Neutrophil (primary cell): ENCODE results near the gene HDLBP.

Experiments
- H3K27ac ChIP-seq: fragments of 200-600 bp; sonication (generic); 2 replicates; pipeline ENCODE4 v1.5.1; 2016; ENCODE audit warnings: mild to moderate bottlenecking, moderate library complexity
- H3K27me3 ChIP-seq: fragments of 200-600 bp; sonication (generic); 2 replicates; pipeline ENCODE4 v1.6.0; 2016; ENCODE audit warnings: mild to moderate bottlenecking
- H3K36me3 ChIP-seq: fragments of 200-600 bp; sonication (generic); 2 replicates; pipeline ENCODE4 v1.5.1; 2017
- H3K4me1 ChIP-seq, 2 experiments: fragments of 200-600 bp in 1 of 2; sonication (generic) in 1 of 2; 1 replicate in 1 of 2; 2 replicates in 1 of 2; pipeline versions ENCODE4 v1.5.1 to v1.6.1; 2013 to 2016; ENCODE audit warnings: low read depth in 1 of 2, low read length in 1 of 2, mild to moderate bottlenecking in 1 of 2, moderate library complexity in 1 of 2; ENCODE audit not compliant: control insufficient read depth in 1 of 2, insufficient read depth in 1 of 2
- H3K4me3 ChIP-seq, 2 experiments: fragments of 200-600 bp in 1 of 2; sonication (generic) in 1 of 2; 1 replicate in 1 of 2; 2 replicates in 1 of 2; pipeline ENCODE4 v1.5.1; 2013 to 2016; ENCODE audit warnings: low read depth in 1 of 2, low read length in 1 of 2, mild to moderate bottlenecking in 1 of 2, moderate library complexity in 1 of 2
- H3K9me3 ChIP-seq: fragments of 200-600 bp; sonication (generic); 2 replicates; pipeline ENCODE4 v1.5.1; 2016
- CTCF ChIP-seq: fragments of 200-600 bp; sonication (generic); IDR thresholded peaks from 2 replicates; pipeline ENCODE4 v1.5.1; 2016; ENCODE audit warnings: antibody characterized with exemption

Gene HDLBP

DNA sequence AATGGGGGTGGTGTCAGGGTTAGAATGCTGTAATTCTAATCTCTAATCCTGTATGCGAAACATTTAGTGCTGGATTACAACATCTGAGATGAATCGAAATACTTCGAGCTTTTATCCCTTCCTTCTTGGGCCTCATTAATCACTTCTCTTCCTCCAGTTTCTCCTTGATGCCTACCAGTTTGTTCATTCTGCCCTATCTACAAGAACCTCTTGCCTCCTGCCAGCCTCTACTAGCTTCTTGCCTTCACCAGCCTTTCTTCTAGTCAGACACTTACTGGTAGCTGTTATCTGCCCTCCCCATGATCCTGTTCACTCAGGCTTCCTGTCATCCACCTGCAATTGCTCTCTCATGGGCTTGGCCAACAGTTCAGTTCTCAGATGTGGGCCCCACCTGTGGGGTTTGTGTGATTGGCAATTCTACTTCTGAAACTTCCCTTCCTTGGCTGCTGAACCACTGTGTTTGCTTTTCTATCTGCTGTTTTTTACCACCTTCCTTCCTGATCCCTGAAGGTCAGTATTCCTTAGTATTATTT, 25.2 kb upstream of the HDLBP start:
- no peak for TF ChIP-seq CTCF
- Histone ChIP-seq H3K9me3 (no peaks in the 10 kb centered on the region), H3K36me3 (peaks cover 59% of the 10 kb centered on the region), H3K4me1 (peaks cover 33 to 34% of the 10 kb centered on the region in 2 experiments), H3K4me3 (no peak overlapping the region), H3K27ac (peak overlapping the region; percentile 70), H3K27me3 (no peaks in the 10 kb centered on the region)

GRCh38 chr2:241339839-241340630, 24.6 kb upstream of the HDLBP start:
- Histone ChIP-seq H3K4me3 (no peak overlapping the region), H3K36me3 (peaks cover 59% of the 10 kb centered on the region), H3K27me3 (no peaks in the 10 kb centered on the region), H3K27ac (peak overlapping the region; percentile 70), H3K9me3 (no peaks in the 10 kb centered on the region), H3K4me1 (peaks cover 32 to 33% of the 10 kb centered on the region in 2 experiments)
- no peak for TF ChIP-seq CTCF

DNA sequence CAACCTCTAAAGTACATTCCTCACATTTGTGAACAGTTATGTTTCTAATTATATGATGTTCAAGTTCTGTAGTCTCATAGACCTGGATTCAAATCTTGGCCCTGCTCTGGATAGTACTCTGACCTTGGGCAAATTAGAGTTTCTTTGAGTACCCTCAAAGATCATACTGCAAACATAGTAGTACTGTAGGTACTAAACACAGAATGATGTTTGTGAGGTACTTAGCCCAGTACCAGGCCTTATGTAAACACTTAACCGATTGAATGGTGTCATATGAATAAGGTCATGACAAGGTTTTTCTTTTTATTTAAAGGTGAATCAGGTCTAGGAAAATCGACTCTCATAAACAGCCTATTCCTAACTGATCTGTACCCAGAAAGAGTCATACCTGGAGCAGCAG, 19.3 kb upstream of the HDLBP start:
- Histone ChIP-seq H3K4me1 (peaks cover 8% of the 10 kb centered on the region in 2 experiments), H3K4me3 (no peak overlapping the region), H3K27ac (no peak overlapping the region), H3K27me3 (no peaks in the 10 kb centered on the region), H3K36me3 (peaks cover 53% of the 10 kb centered on the region), H3K9me3 (no peaks in the 10 kb centered on the region)
- no peak for TF ChIP-seq CTCF

DNA sequence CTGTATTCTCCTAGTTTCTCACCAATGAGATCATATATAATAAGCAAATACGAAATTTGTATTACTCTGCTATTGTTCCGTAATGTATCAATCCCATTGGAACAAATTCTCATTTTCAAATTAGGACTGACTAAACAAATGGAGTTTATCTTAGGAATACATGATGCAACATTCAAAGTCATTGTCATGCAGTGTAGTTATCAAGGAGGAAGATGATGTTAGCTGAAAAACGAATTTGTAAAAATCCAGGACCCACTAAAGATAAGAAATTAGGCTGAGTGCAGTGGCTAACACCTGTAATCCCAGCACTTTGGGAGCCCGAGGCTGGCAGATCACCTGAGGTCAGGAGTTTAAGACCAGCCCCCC, 15.1 kb upstream of the HDLBP start:
- no peak for TF ChIP-seq CTCF
- H3K4me3 ChIP-seq = no peak overlapping the region
- peaks cover 0 to 2% of the 10 kb centered on the region in 2 experiments for H3K4me1 ChIP-seq
- H3K27me3 ChIP-seq = no peaks in the 10 kb centered on the region
- H3K36me3 ChIP-seq = peaks cover 48% of the 10 kb centered on the region
- H3K9me3 ChIP-seq = no peaks in the 10 kb centered on the region
- H3K27ac ChIP-seq = no peak overlapping the region

DNA sequence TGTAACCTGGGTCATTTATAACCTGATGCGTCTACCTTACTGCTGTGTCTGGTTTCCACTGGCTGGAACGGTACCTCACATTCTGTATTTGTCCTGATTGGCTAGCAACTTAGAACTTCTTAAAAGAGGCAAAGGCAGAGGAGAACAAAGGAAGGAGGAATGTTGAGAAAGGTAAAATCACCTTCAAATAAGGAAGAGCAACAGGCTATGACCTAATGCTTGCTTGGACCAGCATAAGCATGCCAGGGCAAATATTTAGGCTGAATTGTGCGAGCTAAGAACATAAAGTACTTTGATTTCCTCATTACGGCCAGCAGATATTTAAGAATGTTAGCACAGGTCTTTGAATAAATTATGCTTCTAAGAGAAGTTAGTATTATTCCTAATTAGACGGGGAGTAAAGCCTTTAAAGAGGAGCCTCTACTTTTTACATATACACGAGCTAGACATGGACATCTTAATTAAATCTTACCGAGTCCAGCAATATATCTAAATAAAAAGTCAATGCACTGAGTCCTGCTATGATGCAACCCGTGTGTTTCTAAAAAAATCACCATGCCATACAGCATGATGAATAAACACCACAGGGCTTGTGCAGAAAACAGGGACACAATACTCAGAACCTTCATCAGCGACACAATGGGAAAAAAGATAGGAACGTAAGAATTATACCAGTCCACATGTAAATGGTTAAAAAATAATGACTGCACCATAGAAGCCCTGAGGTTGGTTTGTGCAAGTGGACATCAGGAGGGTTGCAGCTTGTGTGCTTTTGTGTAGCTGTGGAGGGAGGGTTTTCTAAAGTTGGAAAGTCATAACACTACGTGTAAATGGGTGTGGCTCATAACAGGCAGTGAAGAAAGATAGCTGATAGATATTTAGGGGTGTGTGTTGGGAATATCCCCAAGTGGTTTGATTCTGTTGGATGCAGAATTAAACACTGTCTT, 14.5 kb upstream of the HDLBP start:
- Histone ChIP-seq H3K9me3 (no peaks in the 10 kb centered on the region), H3K4me3 (no peak overlapping the region), H3K27me3 (no peaks in the 10 kb centered on the region), H3K36me3 (peaks cover 44% of the 10 kb centered on the region), H3K27ac (no peak overlapping the region), H3K4me1 (peaks cover 6 to 9% of the 10 kb centered on the region in 2 experiments)
- no peak for TF ChIP-seq CTCF
